ENCODE data around the gene RNF212B.

Gene RNF212B

GRCh38 chr14:23297096-23297495, 59.4 kb downstream of the RNF212B start:
- DNase-seq, result no peak

GRCh38 chr14:23297611-23298277, 60.0 kb downstream of the RNF212B start:
- no peak for DNase-seq

GRCh38 chr14:23299211-23299957, 61.6 kb downstream of the RNF212B start:
- DNase-seq, result peak in 3 of 6 experiments; percentile 8 to 20 (median 16)

- peak in 1 of 6 experiments; percentile 33 for DNase-seq
Observed at GRCh38 chr14:23299986-23300686, 62.4 kb downstream of the RNF212B start.

- DNase-seq, result peak in 3 of 6 experiments; percentile 14 to 43 (median 35)
Observed at GRCh38 chr14:23300687-23301223, 63.0 kb downstream of the RNF212B start.

GRCh38 chr14:23301288-23301968, 63.7 kb downstream of the RNF212B start:
- DNase-seq, result peak; percentile 92 to 98 (median 95)

GRCh38 chr14:23301969-23302289, 64.2 kb downstream of the RNF212B start:
- peak in 3 of 6 experiments; percentile 63 to 86 (median 82) for DNase-seq

- peak; percentile 78 to 89 (median 84) for DNase-seq
Observed at GRCh38 chr14:23302290-23303225, 64.8 kb downstream of the RNF212B start, which contains the start of gene PPP1R3E. Gene PPP1R3E, minus strand, starts transcription at chr14:23302859. Its CDS starts 283 bp downstream, at chr14:23302576.

- DNase-seq, result no peak
Observed at GRCh38 chr14:23306412-23307145, 68.8 kb downstream of the RNF212B start, which contains the start of gene BCL2L2. Gene BCL2L2, plus strand, starts transcription at chr14:23306833. Its CDS starts 935 bp downstream, at chr14:23307768.

- no peak for DNase-seq
Observed at GRCh38 chr14:23307146-23307530, 69.4 kb downstream of the RNF212B start.

- no peak for DNase-seq
Observed at GRCh38 chr14:23307687-23308644, 70.2 kb downstream of the RNF212B start.

- DNase-seq, result no peak
Observed at GRCh38 chr14:23308721-23309445, 71.1 kb downstream of the RNF212B start.

- no peak for DNase-seq
Observed at GRCh38 chr14:23310546-23310945, 72.8 kb downstream of the RNF212B start.

GRCh38 chr14:23316300-23316699, 78.6 kb downstream of the RNF212B start:
- DNase-seq, result no peak

- peak in 1 of 6 experiments; percentile 36 for DNase-seq
Observed at GRCh38 chr14:23319746-23320583, 82.2 kb downstream of the RNF212B start.

GRCh38 chr14:23320584-23321571, 83.1 kb downstream of the RNF212B start, which contains the start of gene PABPN1:
Gene PABPN1, plus strand, starts transcription at chr14:23321457. Its CDS starts 13 bp downstream, at chr14:23321470.
- peak; percentile 96 to 100 (median 98) for DNase-seq

All from stimulated activated naive CD4-positive, alpha-beta T cell (primary cell).